Choroid plexus epithelial cell (primary cell): Measurements from ENCODE around the gene ARHGAP44.
A peak's percentile ranks its signal among the peaks of the same experiment; 100 is the strongest.

ENCODE experiments used
- DNase-seq: peaks from one replicate; pipeline ENCODE4 v3.0.0-alpha.2; 2010; ENCODE audit warnings: low read depth
- H3K4me3 ChIP-seq: 2 replicates; pipeline ENCODE4 v1.5.1; 2011; ENCODE audit warnings: low read depth, mild to moderate bottlenecking, control low read depth, low read length, moderate library complexity
- CTCF ChIP-seq: conservative IDR thresholded peaks from 2 replicates; pipeline ENCODE4 v1.5.1; 2011; ENCODE audit warnings: low read depth, mild to moderate bottlenecking, control low read depth, inconsistent platforms, low read length, moderate library complexity

The ARHGAP44 gene

GRCh38 chr17:12756786-12757185 lies 32.5 kb upstream of the ARHGAP44 start:
- DNase-seq = no peak
- no peak overlapping the region for H3K4me3 ChIP-seq
- no peak for TF ChIP-seq CTCF

GRCh38 chr17:12759090-12759489 lies 30.2 kb upstream of the ARHGAP44 start:
- no peak overlapping the region for H3K4me3 ChIP-seq
- TF ChIP-seq CTCF = no peak
- no peak for DNase-seq

DNA sequence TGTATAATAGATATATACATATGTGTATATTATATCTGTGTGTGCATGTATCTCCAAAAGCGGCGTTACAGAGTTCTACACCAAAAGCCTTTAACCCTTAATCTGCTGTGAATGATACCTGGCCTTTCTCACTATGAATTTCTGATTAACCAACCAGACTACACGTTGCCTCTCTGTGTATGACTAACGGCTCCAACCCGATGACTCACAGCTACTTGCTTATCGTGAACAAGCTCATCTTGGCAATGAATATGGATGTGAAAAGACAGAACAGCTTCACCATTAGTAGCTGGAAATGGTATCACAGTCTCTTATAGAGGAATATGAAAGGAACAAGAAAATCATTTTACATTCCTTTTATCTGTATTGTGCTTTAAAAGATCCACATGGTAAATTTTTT lies 23.8 kb upstream of the ARHGAP44 start:
- H3K4me3 ChIP-seq = no peak overlapping the region
- TF ChIP-seq CTCF = no peak
- peak; percentile 89 for DNase-seq

GRCh38 chr17:12768255-12768654 lies 21.0 kb upstream of the ARHGAP44 start:
- no peak for DNase-seq
- H3K4me3 ChIP-seq = no peak overlapping the region
- TF ChIP-seq CTCF = no peak

GRCh38 chr17:12769981-12770380 lies 19.3 kb upstream of the ARHGAP44 start:
- TF ChIP-seq CTCF = no peak
- no peak for DNase-seq
- no peak overlapping the region for H3K4me3 ChIP-seq

DNA sequence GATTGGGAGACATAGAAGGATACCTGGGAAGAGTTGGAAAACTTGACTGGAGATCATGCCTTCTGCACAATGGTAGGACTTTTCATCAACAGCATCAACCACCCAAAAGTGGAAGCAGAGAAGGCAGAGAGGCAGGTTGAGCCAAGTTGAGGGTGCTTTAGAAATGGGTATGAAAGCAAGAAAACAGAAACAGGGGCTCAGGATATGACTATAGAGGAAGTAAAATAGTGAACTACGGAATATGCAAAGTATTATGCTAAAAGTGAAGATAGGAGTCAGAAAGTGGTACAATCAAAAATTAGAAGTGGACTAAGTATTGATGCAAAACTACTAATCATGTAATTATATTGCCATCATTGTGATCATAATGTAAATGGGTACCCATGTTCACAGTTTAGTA lies 16.1 kb upstream of the ARHGAP44 start:
- no peak for TF ChIP-seq CTCF
- no peak for DNase-seq
- H3K4me3 ChIP-seq = no peak overlapping the region

DNA sequence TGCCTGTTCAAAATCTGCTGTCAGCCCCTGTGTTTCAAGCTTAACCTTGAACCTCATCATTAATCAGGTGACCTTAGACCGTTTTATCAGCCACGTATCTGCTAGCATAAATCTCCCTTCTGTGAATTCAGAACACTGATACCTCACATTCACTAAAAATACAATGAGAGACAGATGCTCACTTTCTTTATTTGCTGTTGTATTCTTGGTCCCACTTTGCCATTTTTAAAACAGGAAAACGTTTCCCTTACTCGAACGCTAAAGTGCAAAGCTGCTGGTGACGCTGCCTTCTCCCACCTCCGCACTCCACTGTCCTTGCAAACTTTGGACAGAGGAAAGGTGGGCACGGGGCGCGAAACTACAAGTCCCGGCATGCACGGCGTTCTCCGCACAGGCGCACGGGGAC lies 220 bp upstream of the ARHGAP44 start:
- H3K4me3 ChIP-seq = peak overlapping the region; percentile 63
- no peak for DNase-seq
- TF ChIP-seq CTCF = no peak
